ENCODE results near the gene MDM2.

- no peak for TF ChIP-seq CTCF (conservative IDR thresholded peaks at IDR 0.05; ENCODE audit: low read depth, low read length)
- TF ChIP-seq EZH2phosphoT487 (IDR thresholded peaks at IDR 0.05; ENCODE audit: borderline replicate concordance, low read length), result no peak
- no peak for TF ChIP-seq EZH2 (IDR thresholded peaks at IDR 0.05; ENCODE audit: low read length, unreplicated experiment)
Measured at GRCh38 chr12:68766646-68767045, 41.3 kb upstream of the MDM2 start.

All from PC-3 (cell line).